ENCODE measurements around the gene SMIM28.

SMIM28 gene

GRCh38 chr6:138374815-138375214 lies 2.9 kb upstream of the SMIM28 start:
- FAIRE-seq: no peak

GRCh38 chr6:138377042-138377441 lies 663 bp upstream of the SMIM28 start:
- FAIRE-seq: no peak

DNA sequence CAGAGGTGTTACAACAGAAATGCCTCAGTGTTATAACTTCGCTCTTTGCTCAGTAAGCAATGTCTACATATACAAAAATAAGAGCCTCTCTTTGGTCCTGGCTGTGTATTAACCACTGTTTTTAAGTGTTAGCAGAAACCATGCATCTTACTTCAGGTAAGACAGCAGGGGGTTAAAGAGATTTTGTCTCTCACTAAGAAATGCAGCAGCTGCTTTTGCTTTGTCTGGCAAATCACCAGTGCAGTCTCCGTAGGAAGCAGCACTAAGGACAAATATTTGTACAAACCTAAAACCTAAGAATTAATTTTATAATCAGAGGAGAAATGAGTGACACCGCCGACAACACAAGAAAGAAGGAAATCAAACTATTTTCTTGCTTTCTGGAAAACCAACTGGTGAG lies 758 bp downstream of the SMIM28 start:
- FAIRE-seq: no peak

DNA sequence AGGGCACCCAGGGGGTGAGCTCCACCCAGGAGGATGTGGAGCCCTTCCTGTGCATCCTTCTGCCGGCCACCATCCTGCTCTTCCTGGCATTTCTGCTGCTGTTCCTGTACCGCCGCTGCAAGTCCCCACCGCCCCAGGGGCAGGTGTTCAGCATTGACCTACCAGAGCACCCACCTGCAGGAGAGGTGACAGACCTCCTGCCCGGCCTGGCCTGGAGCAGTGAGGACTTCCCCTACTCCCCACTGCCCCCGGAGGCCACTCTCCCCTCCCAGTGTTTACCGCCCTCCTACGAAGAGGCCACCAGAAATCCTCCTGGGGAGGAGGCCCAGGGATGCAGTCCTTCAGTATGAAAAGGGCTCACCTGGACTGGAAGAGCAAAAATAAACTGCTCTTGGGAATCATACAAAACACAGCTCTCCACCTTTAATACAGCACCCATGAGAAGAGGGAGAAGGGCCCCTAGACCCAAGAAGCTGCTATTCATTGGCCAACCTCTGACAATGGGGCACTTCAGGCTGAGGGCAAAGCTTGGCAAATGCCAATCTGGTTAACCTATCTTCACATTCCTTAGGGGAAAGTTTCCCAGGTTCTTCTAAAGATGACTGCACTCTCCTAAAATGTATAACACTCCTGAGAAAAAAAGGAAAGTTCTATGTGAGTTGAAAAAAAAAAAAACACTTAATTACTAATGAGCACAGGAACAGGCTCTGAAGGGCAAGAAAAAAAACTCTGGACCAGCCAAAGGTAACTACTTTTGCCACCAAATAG lies 5.0 kb downstream of the SMIM28 start:
- FAIRE-seq: no peak

GRCh38 chr6:138383776-138384175 lies 6.1 kb downstream of the SMIM28 start:
- FAIRE-seq: no peak

GRCh38 chr6:138386897-138387296 lies 9.2 kb downstream of the SMIM28 start:
- FAIRE-seq: no peak

DNA sequence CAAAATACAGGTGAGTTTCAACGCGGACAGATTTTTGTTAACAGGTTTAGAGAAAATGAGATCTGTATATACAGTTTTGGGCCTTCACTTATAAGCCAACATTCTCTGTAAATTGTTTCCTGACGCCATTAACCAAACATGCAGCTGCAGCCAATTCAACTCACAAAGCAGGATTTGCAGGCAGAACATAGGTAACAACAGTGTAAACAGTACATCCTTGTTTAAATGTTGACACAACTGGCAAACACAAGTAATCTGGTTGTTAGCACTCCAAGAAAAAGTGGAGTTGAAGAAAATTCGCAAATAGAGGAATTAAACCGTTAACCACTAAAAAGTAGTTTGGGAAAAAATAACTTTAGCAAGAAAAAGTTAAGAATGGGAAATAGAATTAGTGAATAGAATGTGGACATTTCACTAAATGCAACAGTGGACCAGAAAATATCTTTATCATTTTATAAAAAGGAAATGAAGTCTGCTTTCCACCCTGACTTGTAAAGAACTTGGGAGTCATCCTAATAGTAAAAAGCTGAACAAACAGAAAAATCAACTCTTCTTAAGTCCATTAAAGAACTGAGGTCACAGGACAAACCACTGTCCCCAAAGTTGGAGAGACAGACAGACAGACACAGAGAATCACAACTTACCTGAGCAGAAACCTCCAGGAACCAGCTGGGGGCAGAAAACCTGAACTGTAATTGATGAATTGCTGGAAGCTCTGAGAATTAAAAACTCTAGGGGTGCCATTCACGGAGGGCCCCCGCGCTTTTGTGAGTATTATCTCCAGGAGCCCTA lies 10.1 kb downstream of the SMIM28 start:
- FAIRE-seq: no peak

DNA sequence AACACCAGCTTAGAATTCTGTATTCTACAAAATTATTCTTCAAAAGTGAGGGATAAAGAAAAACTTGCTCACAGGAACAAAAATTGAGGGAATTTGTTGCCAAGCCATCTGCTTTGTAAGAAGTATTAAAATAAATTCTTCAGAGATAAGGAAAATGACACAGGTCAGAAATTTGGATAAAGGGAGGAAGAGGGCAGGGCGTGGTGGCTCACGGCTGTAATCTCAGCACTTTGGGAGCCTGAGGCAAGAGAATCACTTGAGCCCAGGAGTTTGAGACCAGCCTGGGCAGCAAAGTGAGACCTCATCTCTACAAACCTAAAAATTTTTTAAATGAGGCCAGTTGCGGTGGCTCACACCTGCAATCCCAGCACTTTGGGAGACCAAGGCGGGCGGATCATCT lies 11.8 kb downstream of the SMIM28 start:
- FAIRE-seq: no peak

DNA sequence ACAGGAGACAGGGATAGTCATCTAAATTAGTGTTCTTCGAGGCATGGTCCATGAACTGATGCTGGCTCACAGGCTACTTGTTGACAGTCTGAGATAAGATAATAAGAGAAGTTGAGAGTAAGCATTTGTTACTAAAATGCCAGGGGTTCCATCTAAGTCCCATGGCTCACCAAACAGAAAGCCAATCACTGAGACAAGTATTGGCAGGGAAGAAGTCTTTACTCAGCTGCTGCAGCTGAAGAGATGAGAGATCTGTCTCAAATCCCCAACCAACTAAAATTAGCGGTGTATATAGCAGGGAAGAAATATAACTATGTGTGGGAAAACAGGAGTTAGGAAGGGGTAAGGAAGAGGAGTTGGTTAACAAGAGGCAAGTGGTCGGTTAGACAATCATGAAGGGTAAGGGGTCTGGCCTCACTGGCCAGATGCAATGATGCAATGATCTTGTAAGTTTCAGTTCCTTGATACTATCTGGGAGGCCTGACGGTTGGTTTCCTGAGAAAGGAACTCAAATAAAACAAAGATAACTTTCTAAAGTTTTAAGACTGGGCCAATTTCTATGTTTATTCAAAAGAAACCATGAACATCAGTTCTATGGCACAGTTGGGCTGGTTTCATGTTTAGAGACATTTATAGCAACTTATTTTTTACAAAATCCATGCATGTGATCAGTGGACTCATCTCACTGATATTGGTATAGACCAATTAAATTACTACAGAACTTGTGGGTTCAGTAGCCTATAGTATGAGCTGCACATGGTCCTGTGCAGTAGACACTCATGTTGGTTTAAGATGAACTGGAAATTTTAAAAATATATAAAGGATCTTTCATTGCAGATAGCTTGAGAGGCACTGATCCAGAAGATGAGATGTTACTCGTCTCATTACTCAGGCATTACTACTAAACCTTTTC lies 16.4 kb downstream of the SMIM28 start:
- no peak for FAIRE-seq

GRCh38 chr6:138396709-138397108 lies 19.0 kb downstream of the SMIM28 start:
- no peak for FAIRE-seq

- FAIRE-seq: no peak
Measured at GRCh38 chr6:138397128-138398122, 19.7 kb downstream of the SMIM28 start.

DNA sequence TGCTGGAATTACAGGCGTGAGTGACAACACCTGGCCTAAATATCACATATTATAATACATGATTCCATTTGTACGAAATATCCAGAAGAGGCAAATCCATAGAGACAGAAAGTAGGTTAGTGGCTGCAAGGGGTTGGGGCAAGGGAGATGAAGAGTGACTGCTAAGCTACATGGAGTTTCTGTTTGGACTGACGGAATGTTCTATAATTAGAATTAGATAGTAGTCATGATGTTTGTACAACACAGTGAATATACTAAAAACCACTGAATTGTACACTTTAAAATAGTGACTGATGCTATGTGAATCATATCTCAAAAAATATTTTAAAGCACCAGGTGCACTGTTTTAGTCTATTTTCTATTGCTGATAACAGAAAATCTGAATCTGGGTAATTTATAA lies 22.6 kb downstream of the SMIM28 start:
- FAIRE-seq: no peak

- FAIRE-seq: no peak
Measured at GRCh38 chr6:138401960-138402837, 24.5 kb downstream of the SMIM28 start.

GRCh38 chr6:138402838-138403187 lies 25.1 kb downstream of the SMIM28 start:
- no peak for FAIRE-seq

- FAIRE-seq: no peak
Measured at GRCh38 chr6:138403324-138403800, 25.7 kb downstream of the SMIM28 start.

DNA sequence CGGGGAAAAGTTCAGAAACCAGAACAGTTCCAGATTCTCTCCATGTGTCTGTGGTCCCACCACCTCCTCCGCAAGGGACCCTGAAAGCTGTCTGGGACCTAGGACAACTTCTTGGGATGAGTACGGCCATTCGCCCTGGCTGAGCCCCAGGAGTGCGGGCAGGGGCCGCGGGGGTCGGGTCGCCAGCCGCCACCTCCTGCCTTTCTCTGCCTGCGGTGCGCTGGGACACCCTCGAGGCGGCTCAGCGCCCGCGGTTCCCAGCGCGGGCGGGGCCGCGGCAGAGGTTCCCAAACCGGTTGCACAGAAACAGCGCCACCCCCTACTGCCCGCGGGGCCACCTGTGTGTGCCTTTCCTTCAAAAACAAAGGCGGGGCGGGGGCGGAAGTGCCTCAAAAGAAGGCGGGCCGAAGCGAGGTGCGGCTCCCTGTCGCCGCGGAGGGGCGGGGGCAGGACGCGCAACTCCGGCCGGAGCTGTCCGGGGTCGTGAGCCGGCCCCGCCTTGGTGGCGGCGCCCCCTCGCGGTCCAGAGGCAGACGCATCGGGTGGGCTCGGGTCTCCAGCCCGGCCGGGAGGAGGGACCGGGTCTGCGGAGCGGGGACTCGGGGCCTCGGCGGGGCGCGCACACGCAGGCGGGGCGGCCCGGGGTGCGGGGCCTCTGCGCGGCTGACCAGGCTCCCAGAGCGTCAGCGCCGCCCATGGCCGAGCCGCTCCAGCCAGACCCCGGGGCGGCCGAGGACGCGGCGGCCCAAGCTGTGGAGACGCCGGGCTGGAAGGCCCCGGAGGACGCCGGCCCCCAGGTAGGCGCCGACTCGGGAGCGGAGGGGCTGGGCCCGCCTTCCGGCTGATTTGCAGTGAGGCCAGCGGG lies 26.3 kb downstream of the SMIM28 start, which contains the start of gene HEBP2:
Gene HEBP2 (plus strand): TSS at position 423 of the 865 bp plus-strand sequence. CDS start 273 bp downstream, at position 696.
- no peak for FAIRE-seq

- FAIRE-seq: no peak
Measured at GRCh38 chr6:138404666-138405337, 27.1 kb downstream of the SMIM28 start.

GRCh38 chr6:138405816-138406413 lies 28.2 kb downstream of the SMIM28 start:
- no peak for FAIRE-seq

DNA sequence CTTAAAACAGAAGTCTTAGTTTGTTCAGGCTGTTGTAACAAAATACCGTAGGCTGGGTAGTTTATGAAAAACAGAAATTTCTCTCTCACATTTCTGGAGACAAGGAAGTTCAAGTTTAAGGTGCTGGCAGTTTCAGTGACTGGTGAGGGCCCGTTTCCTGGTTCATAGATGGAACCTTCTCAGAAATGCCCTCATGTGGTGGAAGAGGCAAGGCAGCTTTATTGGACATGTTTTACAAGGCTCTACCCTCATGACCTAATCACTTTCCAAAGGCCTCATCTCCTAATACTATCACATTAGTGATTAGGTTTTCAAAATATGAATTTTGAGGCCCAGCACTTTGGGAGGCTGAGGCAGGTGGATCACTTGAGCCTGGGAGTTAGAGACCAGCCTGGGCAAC lies 28.7 kb downstream of the SMIM28 start:
- FAIRE-seq: no peak

Data from TTC549 (cell line).